Panc1 (cell line): ENCODE measurements around the gene TADA3. TPM values are rescaled to one million over a fixed set of nuclear protein-coding genes. Genes with fewer than 3 reads are reported as not detected.

ENCODE experiments used
- ATAC-seq: fragments of 200-7000 bp; cut with Tn5 transposase; 2 replicates; pipeline ENCODE4 v1.9.1; 2020; ENCODE audit warnings: mild to moderate bottlenecking, moderate library complexity
- BruUV-seq: library from RNA; stranded (reverse); fragments of 400-500 nt; replicated peaks from 2 replicates; lab custom pipeline; 2021; lab: Mats Ljungman, UMichigan
- CTCF ChIA-PET: fragments of 300-600 bp; sonication (Branson Sonifier 250); formaldehyde crosslinking; loops from one replicate; lab custom pipeline; 2022; ENCODE audit warnings: antibody characterized with exemption; lab: Charles Lee
- POLR2A ChIA-PET: fragments of 300-600 bp; sonication (Branson Sonifier 250); formaldehyde crosslinking; loops from one replicate; lab custom pipeline; 2022; ENCODE audit warnings: antibody characterized with exemption; lab: Charles Lee
- DNase-seq: peaks from one replicate; pipeline ENCODE4 v3.0.0-alpha.2; 2010; ENCODE audit warnings: low read depth, low spot score
- H3K27ac ChIP-seq: 2 replicates; pipeline ENCODE4 v1.5.1; 2011; ENCODE audit warnings: mild to moderate bottlenecking, low read length, inconsistent platforms
- H3K27me3 ChIP-seq: fragments of 200-500 bp; sonication (Bioruptor generic); 2 replicates; pipeline ENCODE4 v1.6.0; 2014; ENCODE audit warnings: low read length, inconsistent platforms; ENCODE audit not compliant: control insufficient read depth, insufficient read depth
- H3K36me3 ChIP-seq: fragments of 200-500 bp; sonication (Bioruptor generic); 2 replicates; pipeline ENCODE4 v1.5.1; 2014; ENCODE audit warnings: inconsistent platforms, mild to moderate bottlenecking, low read length, moderate library complexity; ENCODE audit not compliant: control insufficient read depth, insufficient read depth
- H3K4me1 ChIP-seq: 2 replicates; pipeline ENCODE4 v1.5.1; 2011; ENCODE audit warnings: inconsistent platforms, mild to moderate bottlenecking, low read length, moderate library complexity; ENCODE audit not compliant: control insufficient read depth, insufficient read depth
- H3K4me3 ChIP-seq, 2 experiments: 2 replicates each; pipeline ENCODE4 v1.5.1; 2011 to 2012; ENCODE audit warnings: low read depth in 2 of 2, low read length in 2 of 2, mild to moderate bottlenecking in 2 of 2, inconsistent platforms in 1 of 2, moderate library complexity in 1 of 2
- H3K9me3 ChIP-seq: fragments of 200-500 bp; sonication (Bioruptor generic); 2 replicates; pipeline ENCODE4 v1.5.1; 2014; ENCODE audit warnings: low read depth, mild to moderate bottlenecking, inconsistent platforms, low read length, moderate library complexity; ENCODE audit not compliant: control insufficient read depth, insufficient read depth
- POLR2AphosphoS5 ChIP-seq: IDR thresholded peaks from 2 replicates; pipeline ENCODE4 v1.6.1; 2012; ENCODE audit warnings: mild to moderate bottlenecking, low read depth, low read length, moderate library complexity
- SIN3A ChIP-seq: IDR thresholded peaks from 2 replicates; pipeline ENCODE4 v1.6.1; 2012; ENCODE audit warnings: low read depth, mild to moderate bottlenecking, low read length, moderate library complexity, borderline replicate concordance; ENCODE audit not compliant: insufficient read depth
- TCF7L2 ChIP-seq: IDR thresholded peaks from 2 replicates; pipeline ENCODE4 v1.6.1; 2011; ENCODE audit warnings: mild to moderate bottlenecking, low read depth, low read length, inconsistent platforms
- in situ Hi-C: cut with HindIII; loops from 2 replicates; pipeline ENCODE4 v1.10.0; 2016; ENCODE audit warnings: low sequenced_read_pairs, low pct_unique_long_range_greater_than_20kb
- intact Hi-C: fragments of 100-400 bp; cut with micrococcal nuclease; formaldehyde crosslinking; loops from one replicate; pipeline ENCODE4 v1.10.0; 2022; ENCODE audit not compliant: unreplicated experiment
- total RNA-seq: library from RNA; stranded (reverse); gene quantifications from one replicate; pipeline ENCODE4 v1.2.1, GENCODE V29; 2021; ENCODE audit not compliant: unreplicated experiment
- TF ChIP-seq, protein P1 (sequence below): fragments of 450-650 bp; IDR thresholded peaks from 2 replicates; pipeline ENCODE4 v1.5.1; 2017; ENCODE audit warnings: mild to moderate bottlenecking
- TF ChIP-seq, protein P2 (sequence below), 2 experiments: IDR thresholded peaks; 2 replicates each; pipeline ENCODE4 v1.6.1; 2011 to 2012; ENCODE audit warnings: low read depth in 2 of 2, control low read depth in 1 of 2, low read length in 1 of 2, mild to moderate bottlenecking in 1 of 2, moderate library complexity in 1 of 2; ENCODE audit not compliant: insufficient read depth in 1 of 2

The TADA3 gene
- total RNA-seq, 1 experiment from 2014 or later: 61.3 TPM

DNA sequence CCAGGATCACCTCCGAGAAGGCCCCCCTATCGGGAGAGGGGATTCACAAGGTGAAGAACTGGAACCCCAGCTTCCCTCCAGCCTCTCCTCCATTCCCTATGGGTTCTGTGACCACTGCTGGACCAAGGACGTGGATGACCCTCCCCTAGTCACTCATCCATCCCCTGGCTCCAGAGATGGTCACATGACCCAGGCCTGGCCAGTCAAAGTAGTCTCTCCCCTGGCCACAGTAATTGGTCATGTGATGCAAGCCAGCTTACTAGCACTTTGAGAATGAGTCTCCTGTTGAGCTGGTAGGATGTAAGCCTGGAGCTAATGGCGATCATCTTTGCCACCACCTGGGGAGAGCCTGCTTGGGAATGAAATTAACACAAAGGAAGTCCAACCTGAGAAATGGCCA is 26.4 kb downstream of the TADA3 start:
- intact Hi-C loops (no loop called here), in situ Hi-C loops (no loop called here)
- Histone ChIP-seq H3K4me1 (0 out of 2 replicates have a peak, but pooled peaks cover 3% of the 10 kb centered on the region), H3K9me3 (no peaks in the 10 kb centered on the region), H3K27me3 (no peaks in the 10 kb centered on the region), H3K27ac (no peak overlapping the region), H3K36me3 (no peaks in the 10 kb centered on the region), H3K4me3 (no peak overlapping the region)
- CTCF ChIA-PET: interaction anchor here (0.5 kb wide), 1 partner anchor 157 kb away, joined by 4 read pairs; no protein-coding TSS in a partner anchor
- ATAC-seq (no peak), DNase-seq (no peak)
- no TSS peak for BruUV-seq
- TF ChIP-seq POLR2AphosphoS5 (no peak), SIN3A (no peak), TCF7L2 (no peak)
- TF ChIP-seq, protein P1, sequence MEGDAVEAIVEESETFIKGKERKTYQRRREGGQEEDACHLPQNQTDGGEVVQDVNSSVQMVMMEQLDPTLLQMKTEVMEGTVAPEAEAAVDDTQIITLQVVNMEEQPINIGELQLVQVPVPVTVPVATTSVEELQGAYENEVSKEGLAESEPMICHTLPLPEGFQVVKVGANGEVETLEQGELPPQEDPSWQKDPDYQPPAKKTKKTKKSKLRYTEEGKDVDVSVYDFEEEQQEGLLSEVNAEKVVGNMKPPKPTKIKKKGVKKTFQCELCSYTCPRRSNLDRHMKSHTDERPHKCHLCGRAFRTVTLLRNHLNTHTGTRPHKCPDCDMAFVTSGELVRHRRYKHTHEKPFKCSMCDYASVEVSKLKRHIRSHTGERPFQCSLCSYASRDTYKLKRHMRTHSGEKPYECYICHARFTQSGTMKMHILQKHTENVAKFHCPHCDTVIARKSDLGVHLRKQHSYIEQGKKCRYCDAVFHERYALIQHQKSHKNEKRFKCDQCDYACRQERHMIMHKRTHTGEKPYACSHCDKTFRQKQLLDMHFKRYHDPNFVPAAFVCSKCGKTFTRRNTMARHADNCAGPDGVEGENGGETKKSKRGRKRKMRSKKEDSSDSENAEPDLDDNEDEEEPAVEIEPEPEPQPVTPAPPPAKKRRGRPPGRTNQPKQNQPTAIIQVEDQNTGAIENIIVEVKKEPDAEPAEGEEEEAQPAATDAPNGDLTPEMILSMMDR: no peak
- TF ChIP-seq, protein P2, sequence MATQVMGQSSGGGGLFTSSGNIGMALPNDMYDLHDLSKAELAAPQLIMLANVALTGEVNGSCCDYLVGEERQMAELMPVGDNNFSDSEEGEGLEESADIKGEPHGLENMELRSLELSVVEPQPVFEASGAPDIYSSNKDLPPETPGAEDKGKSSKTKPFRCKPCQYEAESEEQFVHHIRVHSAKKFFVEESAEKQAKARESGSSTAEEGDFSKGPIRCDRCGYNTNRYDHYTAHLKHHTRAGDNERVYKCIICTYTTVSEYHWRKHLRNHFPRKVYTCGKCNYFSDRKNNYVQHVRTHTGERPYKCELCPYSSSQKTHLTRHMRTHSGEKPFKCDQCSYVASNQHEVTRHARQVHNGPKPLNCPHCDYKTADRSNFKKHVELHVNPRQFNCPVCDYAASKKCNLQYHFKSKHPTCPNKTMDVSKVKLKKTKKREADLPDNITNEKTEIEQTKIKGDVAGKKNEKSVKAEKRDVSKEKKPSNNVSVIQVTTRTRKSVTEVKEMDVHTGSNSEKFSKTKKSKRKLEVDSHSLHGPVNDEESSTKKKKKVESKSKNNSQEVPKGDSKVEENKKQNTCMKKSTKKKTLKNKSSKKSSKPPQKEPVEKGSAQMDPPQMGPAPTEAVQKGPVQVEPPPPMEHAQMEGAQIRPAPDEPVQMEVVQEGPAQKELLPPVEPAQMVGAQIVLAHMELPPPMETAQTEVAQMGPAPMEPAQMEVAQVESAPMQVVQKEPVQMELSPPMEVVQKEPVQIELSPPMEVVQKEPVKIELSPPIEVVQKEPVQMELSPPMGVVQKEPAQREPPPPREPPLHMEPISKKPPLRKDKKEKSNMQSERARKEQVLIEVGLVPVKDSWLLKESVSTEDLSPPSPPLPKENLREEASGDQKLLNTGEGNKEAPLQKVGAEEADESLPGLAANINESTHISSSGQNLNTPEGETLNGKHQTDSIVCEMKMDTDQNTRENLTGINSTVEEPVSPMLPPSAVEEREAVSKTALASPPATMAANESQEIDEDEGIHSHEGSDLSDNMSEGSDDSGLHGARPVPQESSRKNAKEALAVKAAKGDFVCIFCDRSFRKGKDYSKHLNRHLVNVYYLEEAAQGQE (IDR thresholded peaks at IDR 0.05; ENCODE audit: insufficient read depth in 1 of 2, low read depth in 2 of 2, low read length in 1 of 2): no peak
- POLR2A ChIA-PET: no interaction called here

DNA sequence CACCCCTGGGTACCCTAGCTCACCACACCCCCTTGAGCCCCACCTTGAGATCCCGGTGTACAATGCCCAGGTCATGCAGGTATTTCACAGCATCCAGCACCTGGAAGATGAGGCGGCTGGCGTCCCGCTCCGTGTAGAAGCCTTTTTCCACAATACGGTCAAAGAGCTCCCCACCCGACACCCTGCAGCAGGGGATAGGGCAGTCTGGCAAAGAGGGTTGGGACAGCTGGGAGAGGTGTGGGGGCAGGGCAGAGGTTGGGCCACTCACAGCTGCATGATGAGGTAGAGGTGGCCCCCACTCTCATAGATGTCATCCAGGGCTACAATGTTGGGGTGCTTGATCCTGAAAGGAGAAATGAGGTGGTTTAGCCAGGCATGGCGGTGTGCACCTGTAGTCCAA is 29.4 kb downstream of the TADA3 start:
- H3K36me3 ChIP-seq: no peaks in the 10 kb centered on the region
- no peak for ATAC-seq
- BruUV-seq: no TSS peak
- H3K9me3 ChIP-seq: no peaks in the 10 kb centered on the region
- H3K4me1 ChIP-seq: no peaks in the 10 kb centered on the region
- intact Hi-C loops (no loop called here), in situ Hi-C loops (no loop called here)
- no peaks in the 10 kb centered on the region for H3K27me3 ChIP-seq
- H3K27ac ChIP-seq: no peak overlapping the region
- TF ChIP-seq POLR2AphosphoS5: no peak
- TF ChIP-seq, protein P2 (IDR thresholded peaks at IDR 0.05; ENCODE audit: insufficient read depth in 1 of 2, low read depth in 2 of 2, low read length in 1 of 2): no peak
- TF ChIP-seq TCF7L2: no peak
- no peak for TF ChIP-seq SIN3A
- TF ChIP-seq, protein P1: no peak
- ChIA-PET POLR2A (no interaction called here), CTCF (interaction anchor here (0.7 kb wide), 2 partner anchors 36 to 655 kb away, joined by 5 to 7 read pairs; no protein-coding TSS in a partner anchor)
- DNase-seq: no peak
- H3K4me3 ChIP-seq: no peak overlapping the region
